ENCODE data around the gene DCTPP1. TPM values are rescaled to one million over a fixed set of nuclear protein-coding genes. Genes with fewer than 3 reads are reported as not detected.

The DCTPP1 gene
- total RNA-seq, 2 experiments from 2014 or later, result 89.3 to 102 TPM

DNA sequence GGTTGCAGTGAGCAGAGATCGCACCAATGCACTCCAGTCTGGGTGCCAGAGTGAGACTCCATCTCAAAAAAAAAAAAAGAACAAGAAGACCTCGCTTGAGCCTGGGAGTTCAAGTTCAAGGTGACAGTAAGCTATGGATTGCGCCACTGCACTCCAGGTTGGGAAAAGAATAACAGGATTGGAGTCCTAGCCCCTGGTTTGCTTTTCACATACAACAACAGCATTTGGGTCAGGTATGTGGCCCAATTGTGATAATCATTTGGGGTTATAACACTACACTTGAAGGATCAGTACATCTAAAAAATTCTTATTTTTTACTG, 19.2 kb upstream of the DCTPP1 start:
- Mint-ChIP-seq H3K27me3 (no peaks in the 10 kb centered on the region), H3K36me3 (ENCODE audit: low read depth) (peaks cover 11% of the 10 kb centered on the region), H3K4me3 (no peak overlapping the region), H3K4me1 (peaks cover 39% of the 10 kb centered on the region), H3K9me3 (ENCODE audit: low read depth) (peaks cover 2% of the 10 kb centered on the region), H3K27ac (no peak overlapping the region)
- ATAC-seq (no peak), DNase-seq (no peak)
- intact Hi-C loops (cut with DNase I, micrococcal nuclease), result loop anchor here in 1 of 2 experiments (1.0 kb wide), 3 partner anchors 23 to 149 kb away; partner anchors contain the start of gene ITGAL
- ChIA-PET POLR2A (no interaction called here), CTCF (interaction anchor here (0.6 to 5.4 kb wide), 25 partner anchors 8 to 282 kb away, joined by 3 to 27 read pairs (median 4); partner anchors contain the start of genes DCTPP1, ITGAL and ZNF764)

DNA sequence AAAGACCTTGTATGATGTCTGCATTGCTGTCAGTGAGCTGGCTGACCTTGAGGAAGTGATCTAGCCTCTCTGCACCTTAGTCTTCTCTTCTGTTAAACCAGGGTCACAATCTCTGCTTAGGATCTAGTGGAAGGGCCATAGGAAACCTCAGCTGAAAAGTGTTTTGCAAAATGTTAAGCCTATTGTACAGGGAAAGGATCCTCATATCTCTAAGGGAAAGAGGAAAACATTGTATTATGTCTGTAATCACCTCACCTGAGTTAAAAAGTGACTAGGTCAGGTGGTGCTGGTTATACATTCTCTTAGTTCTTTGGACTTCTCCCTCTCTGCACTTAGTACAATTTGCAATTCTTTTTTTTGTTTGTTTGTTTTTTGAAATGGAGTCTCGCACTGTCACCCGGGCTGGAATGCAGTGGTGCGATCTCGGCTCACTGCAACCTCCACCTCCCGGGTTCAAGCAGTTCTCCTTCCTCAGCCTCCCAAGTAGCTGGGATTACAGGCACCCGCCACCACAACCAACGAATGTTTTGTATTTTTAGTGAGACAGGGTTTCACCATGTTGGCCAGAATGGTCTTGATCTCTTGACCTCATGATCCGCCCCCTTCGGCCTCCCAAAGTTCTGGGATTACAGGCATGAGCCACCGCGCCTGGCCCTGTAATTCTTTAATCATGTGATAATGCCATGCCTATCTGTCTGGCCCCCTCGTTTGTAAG, 17.8 kb upstream of the DCTPP1 start:
- Mint-ChIP-seq H3K4me1 (peaks cover 46% of the 10 kb centered on the region), H3K27me3 (no peaks in the 10 kb centered on the region), H3K36me3 (ENCODE audit: low read depth) (peaks cover 23% of the 10 kb centered on the region), H3K9me3 (ENCODE audit: low read depth) (peaks cover 2% of the 10 kb centered on the region), H3K4me3 (no peak overlapping the region), H3K27ac (no peak overlapping the region)
- ChIA-PET POLR2A (no interaction called here), CTCF (interaction anchor here (0.5 to 5.4 kb wide), 8 partner anchors 10 to 280 kb away, joined by 3 to 26 read pairs (median 7); partner anchors contain the start of genes DCTPP1 and SRCAP)
- DNase-seq (no peak), ATAC-seq (no peak)
- intact Hi-C loops (cut with DNase I, micrococcal nuclease), result no loop called here

DNA sequence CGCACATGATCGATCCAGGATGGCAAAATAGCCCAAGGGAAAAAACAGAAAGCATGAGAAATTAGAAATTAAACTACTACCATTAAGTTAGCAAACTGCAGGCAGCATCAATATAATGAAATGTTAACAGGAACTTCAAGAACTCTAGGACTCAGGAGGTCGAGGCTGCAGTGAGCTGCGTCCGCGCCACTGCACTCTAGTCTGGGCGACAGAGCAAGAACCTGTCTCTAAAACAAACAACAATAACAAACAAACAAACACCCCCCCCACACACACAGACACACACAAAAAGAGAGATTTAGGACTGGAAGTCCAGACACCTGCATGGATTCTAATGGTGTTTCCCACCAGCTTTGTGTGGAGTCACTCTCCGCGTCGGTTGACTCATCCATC, 16.4 kb upstream of the DCTPP1 start:
- ChIA-PET CTCF (interaction anchor here (0.6 to 3.4 kb wide), 6 partner anchors 11 to 190 kb away, joined by 3 to 21 read pairs (median 6); partner anchors contain the start of genes DCTPP1, ZNF689 and ZNF747), POLR2A (interaction anchor here (0.8 kb wide), 1 partner anchor 27 kb away, joined by 3 read pairs; no protein-coding TSS in a partner anchor)
- ATAC-seq (no peak), DNase-seq (no peak)
- Mint-ChIP-seq H3K27ac (peak overlapping the region; percentile 93), H3K27me3 (no peaks in the 10 kb centered on the region), H3K4me3 (peak overlapping the region; percentile 86), H3K36me3 (ENCODE audit: low read depth) (peaks cover 23% of the 10 kb centered on the region), H3K9me3 (ENCODE audit: low read depth) (peaks cover 2% of the 10 kb centered on the region), H3K4me1 (peaks cover 40% of the 10 kb centered on the region)
- intact Hi-C loops (cut with DNase I, micrococcal nuclease), result no loop called here

DNA sequence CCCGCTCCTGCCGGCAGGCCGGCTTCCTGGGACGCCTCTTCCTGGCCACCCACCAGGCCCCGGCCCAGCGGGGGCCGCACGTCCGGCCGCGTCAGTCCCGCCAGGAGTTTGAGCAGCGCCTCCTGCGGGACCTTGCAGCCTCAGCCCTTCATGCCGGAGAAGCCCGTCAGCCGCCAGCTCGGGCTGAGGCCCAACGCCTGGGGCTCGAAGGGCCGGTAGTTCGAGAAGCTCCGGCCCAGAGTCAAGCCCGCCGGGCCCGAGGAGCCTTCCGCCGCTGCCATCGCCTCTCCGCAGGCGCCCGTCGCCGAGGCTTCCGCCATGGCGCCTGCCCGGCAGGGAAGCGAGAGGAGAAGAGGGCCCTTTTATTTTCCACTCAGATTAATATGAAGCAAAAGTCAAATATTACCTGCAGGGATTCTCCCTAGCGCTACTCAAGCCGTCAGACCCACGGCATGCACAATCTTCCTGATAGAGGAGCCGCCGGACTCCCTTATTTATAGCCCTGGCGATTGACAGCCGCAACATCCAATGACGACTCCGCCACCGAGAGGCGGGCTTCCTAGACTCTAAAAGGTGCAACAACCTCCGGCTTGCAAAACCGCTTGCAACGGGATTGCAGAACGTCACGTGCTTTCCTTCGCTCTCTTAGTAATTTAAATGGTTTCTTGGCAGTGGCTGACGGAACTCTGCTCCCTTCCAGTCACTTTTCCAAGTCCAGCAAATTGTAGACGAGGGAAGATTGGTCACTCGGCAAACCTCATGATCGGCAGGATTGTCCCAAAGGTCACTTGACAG, 15.8 kb upstream of the DCTPP1 start, which contains the start of gene SEPHS2:
SEPHS2 (minus strand) TSS at position 467 of the 795 bp plus-strand sequence; CDS start at position 320, 147 bp downstream.
- ChIA-PET POLR2A (interaction anchor here (0.8 to 1.0 kb wide), 2 partner anchors 28 to 153 kb away, joined by 3 read pairs; no protein-coding TSS in a partner anchor), CTCF (interaction anchor here (0.6 to 3.4 kb wide), 10 partner anchors 12 to 205 kb away, joined by 3 to 21 read pairs (median 4); partner anchors contain the start of genes DCTPP1, PRR14, ZNF689 and ZNF747)
- Mint-ChIP-seq H3K36me3 (ENCODE audit: low read depth) (peaks cover 23% of the 10 kb centered on the region), H3K4me3 (peak within 1 kb of the TSS; percentile 86), H3K27me3 (no peaks in the 10 kb centered on the region), H3K27ac (peak within 1 kb of the TSS; percentile 93), H3K4me1 (peaks cover 35% of the 10 kb centered on the region), H3K9me3 (ENCODE audit: low read depth) (peaks cover 2% of the 10 kb centered on the region)
- peak; percentile 98 for ATAC-seq
- intact Hi-C loops (cut with DNase I, micrococcal nuclease), result loop anchor here (1.0 kb wide), 2 partner anchors 15 to 27 kb away; partner anchors contain the start of genes DCTPP1 (in 2 of the 2) and ITGAL (in 2 of the 2)
- DNase-seq, result peak; percentile 98

DNA sequence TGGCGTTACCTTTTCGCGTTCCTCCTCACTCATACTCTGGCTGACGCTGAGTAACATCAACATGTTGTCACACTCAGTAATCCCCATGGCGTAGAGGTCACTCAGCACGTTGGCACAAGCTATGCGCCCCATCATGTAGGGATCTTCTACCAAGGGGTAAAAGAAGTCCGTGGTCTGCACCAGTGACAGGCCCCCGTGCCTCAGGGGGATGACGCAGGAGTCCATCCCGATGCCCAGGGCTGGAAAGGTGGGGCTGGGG, 15.2 kb upstream of the DCTPP1 start:
- Mint-ChIP-seq H3K4me3 (peak overlapping the region; percentile 86), H3K36me3 (ENCODE audit: low read depth) (peaks cover 23% of the 10 kb centered on the region), H3K4me1 (peaks cover 31% of the 10 kb centered on the region), H3K27ac (peak overlapping the region; percentile 83), H3K9me3 (ENCODE audit: low read depth) (peaks cover 2% of the 10 kb centered on the region), H3K27me3 (no peaks in the 10 kb centered on the region)
- intact Hi-C loops (cut with DNase I, micrococcal nuclease), result loop anchor here (1.0 kb wide), 2 partner anchors 15 to 27 kb away; partner anchors contain the start of genes DCTPP1 (in 2 of the 2) and ITGAL (in 2 of the 2)
- POLR2A ChIA-PET, result interaction anchor here (0.6 to 1.0 kb wide), 2 partner anchors 16 to 153 kb away, joined by 3 read pairs; partner anchors contain the start of gene DCTPP1
- peak; percentile 5 for ATAC-seq
- DNase-seq, result no peak
- CTCF ChIA-PET, result interaction anchor here (0.6 to 3.4 kb wide), 7 partner anchors 12 to 206 kb away, joined by 3 to 21 read pairs (median 9); partner anchors contain the start of genes DCTPP1, PRR14 and ZNF747

DNA sequence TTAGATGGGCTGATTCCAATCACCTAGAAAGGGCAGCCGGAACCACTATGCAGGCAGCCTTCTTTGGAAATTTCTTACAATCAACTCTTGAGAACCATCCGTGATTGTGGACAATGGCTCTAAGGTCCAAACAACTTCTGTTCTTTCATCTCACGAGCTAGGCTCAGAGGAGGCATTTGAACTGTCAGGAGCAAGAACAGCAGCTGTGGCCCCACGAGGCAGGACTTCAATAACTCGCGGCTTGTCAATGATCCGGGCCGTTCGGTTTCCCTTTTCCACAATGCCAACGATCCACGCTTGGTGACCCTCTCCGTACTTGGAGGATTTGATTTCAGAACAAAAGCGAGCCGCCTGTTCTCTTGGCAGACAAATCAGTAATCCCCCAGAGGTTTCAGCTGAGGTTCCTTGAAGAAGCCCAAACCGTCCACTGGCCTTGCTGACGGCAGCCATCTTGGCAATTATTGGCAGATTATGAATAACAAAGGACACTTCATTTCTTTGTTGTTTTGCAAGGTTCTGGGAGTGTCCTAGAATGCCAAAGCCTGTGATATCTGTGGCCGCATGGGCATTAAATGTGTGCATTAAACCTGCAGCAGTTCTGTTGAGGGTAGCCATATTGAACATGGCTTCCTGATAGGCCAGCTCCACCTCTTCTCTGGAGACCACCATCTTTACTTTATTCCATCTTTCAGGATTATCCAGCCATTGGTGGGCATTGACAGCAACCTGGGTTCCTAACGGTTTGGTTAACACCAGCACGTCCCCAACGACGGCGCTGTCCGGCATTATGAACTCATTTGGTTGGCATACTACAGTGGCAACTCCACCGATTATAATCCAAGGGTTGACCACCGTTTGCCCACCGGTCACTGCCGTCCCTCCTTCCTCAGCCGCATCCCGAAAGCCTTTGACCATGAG, 14.7 kb upstream of the DCTPP1 start:
- DNase-seq (no peak), ATAC-seq (no peak)
- intact Hi-C loops (cut with DNase I, micrococcal nuclease), result loop anchor here (1.0 kb wide), 2 partner anchors 14 to 28 kb away; partner anchors contain the start of genes DCTPP1 (in 2 of the 2) and ITGAL (in 2 of the 2)
- Mint-ChIP-seq H3K27ac (peak overlapping the region; percentile 83), H3K27me3 (no peaks in the 10 kb centered on the region), H3K9me3 (ENCODE audit: low read depth) (peaks cover 2% of the 10 kb centered on the region), H3K4me1 (peaks cover 30% of the 10 kb centered on the region), H3K4me3 (peak overlapping the region; percentile 86), H3K36me3 (ENCODE audit: low read depth) (peaks cover 23% of the 10 kb centered on the region)
- ChIA-PET POLR2A (interaction anchor here (0.6 to 1.0 kb wide), 3 partner anchors 15 to 154 kb away, joined by 3 read pairs; partner anchors contain the start of gene DCTPP1), CTCF (interaction anchor here (0.6 to 3.4 kb wide), 9 partner anchors 9 to 206 kb away, joined by 3 to 21 read pairs (median 5); partner anchors contain the start of genes DCTPP1, PRR14 and ZNF747)

DNA sequence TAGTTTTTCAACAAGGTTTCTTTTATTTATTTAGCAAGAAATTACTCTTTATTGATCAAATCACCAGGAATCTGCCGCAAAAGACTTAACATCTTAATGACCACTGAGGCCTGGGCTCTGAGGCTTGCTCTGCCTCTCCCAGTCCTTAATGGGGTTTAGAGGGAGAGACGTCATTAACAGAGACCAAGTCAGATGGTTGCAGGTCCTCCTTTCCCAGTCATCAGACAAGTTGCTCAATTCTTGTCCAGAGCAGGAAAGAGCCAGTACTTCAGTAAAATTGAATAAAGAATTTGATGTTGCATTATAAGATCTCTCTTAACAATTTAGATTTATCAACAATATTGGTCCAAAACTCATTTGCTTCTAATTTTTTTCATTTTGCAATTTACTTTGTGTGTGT, 13.8 kb upstream of the DCTPP1 start:
- Mint-ChIP-seq H3K36me3 (ENCODE audit: low read depth) (peaks cover 23% of the 10 kb centered on the region), H3K27ac (no peak overlapping the region), H3K9me3 (ENCODE audit: low read depth) (peaks cover 2% of the 10 kb centered on the region), H3K4me3 (peak overlapping the region; percentile 86), H3K4me1 (peaks cover 28% of the 10 kb centered on the region), H3K27me3 (no peaks in the 10 kb centered on the region)
- no peak for DNase-seq
- intact Hi-C loops (cut with DNase I, micrococcal nuclease), result no loop called here
- ChIA-PET POLR2A (no interaction called here), CTCF (interaction anchor here (1.1 to 3.4 kb wide), 4 partner anchors 10 to 172 kb away, joined by 4 to 10 read pairs (median 4); partner anchors contain the start of gene ZNF747)
- ATAC-seq, result no peak

DNA sequence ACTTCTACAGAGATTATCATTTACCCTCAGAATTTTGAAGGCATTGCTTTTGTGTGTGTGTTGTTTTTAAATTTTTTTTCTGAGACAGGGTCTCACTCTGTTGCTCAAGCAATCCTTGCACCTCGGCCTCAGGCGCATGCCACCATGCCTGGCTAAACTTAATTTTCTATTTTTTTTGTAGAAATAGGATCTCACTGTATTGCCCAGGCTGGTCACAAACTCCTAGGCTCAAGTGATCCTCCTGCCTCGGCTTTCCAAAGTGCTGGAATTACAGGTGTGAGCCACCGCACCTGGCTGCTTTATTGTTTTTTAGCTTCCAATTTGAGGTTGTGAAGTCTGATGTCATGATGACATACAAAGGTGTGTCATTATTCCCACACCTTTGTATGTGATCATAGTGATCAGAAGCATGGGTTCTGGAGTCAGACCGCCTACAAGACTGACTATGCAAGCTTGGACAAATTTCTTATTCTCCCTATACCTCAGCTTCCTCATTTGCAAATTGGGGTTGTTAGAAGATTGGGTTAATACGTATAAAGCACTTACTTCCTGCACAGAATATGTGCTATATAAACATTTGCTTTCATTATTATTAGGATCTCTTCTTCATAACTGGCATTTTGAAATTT, 10.0 kb upstream of the DCTPP1 start:
- H3K4me1 Mint-ChIP-seq, result peaks cover 31% of the 10 kb centered on the region
- H3K27me3 Mint-ChIP-seq, result no peaks in the 10 kb centered on the region
- ChIA-PET POLR2A (no interaction called here), CTCF (interaction anchor here (0.6 to 1.5 kb wide), 3 partner anchors 10 to 36 kb away, joined by 3 to 4 read pairs (median 3); partner anchors contain the start of gene DCTPP1)
- H3K9me3 Mint-ChIP-seq (ENCODE audit: low read depth), result no peaks in the 10 kb centered on the region
- no peak overlapping the region for H3K4me3 Mint-ChIP-seq
- H3K27ac Mint-ChIP-seq, result no peak overlapping the region
- H3K36me3 Mint-ChIP-seq (ENCODE audit: low read depth), result peaks cover 19% of the 10 kb centered on the region
- ATAC-seq (no peak), DNase-seq (no peak)
- intact Hi-C loops (cut with DNase I, micrococcal nuclease), result no loop called here

DNA sequence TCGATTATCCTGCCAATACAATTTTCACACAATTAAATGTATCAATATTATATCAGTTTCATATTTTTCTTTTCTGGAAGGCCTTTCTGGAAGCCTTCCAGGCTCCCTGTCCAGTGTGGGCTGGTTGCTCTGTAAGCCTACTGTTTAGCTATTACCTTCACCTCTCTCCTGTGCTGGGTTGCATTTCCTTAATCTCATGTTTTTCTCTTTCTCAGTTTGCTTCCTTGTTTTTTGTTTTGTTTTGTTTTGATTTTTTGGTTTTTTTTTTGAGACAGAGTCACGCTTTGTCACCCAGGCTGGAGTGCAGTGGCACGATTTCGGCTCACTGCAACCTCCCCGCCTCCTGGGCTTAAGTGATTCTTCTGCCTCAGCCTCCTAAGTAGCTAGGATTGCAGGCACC, 9.0 kb upstream of the DCTPP1 start:
- CTCF ChIA-PET, result interaction anchor here (0.7 to 1.1 kb wide), 3 partner anchors 9 to 135 kb away, joined by 3 to 4 read pairs (median 3); partner anchors contain the start of gene DCTPP1
- H3K36me3 Mint-ChIP-seq (ENCODE audit: low read depth), result peaks cover 9% of the 10 kb centered on the region
- ATAC-seq, result no peak
- intact Hi-C loops (cut with DNase I, micrococcal nuclease), result no loop called here
- no peaks in the 10 kb centered on the region for H3K27me3 Mint-ChIP-seq
- POLR2A ChIA-PET, result no interaction called here
- peaks cover 31% of the 10 kb centered on the region for H3K4me1 Mint-ChIP-seq
- H3K27ac Mint-ChIP-seq, result no peak overlapping the region
- no peaks in the 10 kb centered on the region for H3K9me3 Mint-ChIP-seq (ENCODE audit: low read depth)
- DNase-seq, result no peak
- peak overlapping the region; percentile 22 for H3K4me3 Mint-ChIP-seq

DNA sequence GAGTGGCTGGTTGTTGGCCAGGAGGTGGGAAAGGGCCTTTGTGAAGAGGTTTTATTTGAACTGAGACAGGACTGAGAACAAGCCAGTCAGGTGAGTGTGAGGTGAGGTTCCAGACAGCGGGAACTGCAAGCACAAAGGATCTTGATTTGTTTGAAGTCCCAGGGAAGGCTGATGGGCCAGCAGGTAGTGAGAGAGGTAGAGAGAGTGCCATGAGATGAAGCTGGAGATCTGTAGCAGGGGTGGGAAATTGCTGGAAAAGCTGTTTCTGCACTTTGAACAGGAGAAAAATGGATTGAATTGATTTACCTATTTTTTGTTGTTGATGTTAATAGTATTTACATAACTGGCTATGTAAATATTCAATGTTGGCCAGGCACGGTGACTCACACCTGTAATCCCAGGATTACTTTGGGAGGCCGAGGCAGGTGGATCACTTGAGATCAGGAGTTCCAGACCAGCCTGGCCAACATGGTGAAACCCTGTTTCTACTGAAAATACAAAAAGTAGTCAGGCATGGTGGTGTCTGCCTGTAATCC, 7.7 kb upstream of the DCTPP1 start:
- ATAC-seq (no peak), DNase-seq (no peak)
- Mint-ChIP-seq H3K9me3 (ENCODE audit: low read depth) (no peaks in the 10 kb centered on the region), H3K4me1 (peaks cover 25% of the 10 kb centered on the region), H3K27ac (no peak overlapping the region), H3K4me3 (no peak overlapping the region), H3K27me3 (no peaks in the 10 kb centered on the region), H3K36me3 (ENCODE audit: low read depth) (no peaks in the 10 kb centered on the region)
- ChIA-PET CTCF (interaction anchor here (1.7 to 2.1 kb wide), 2 partner anchors 11 to 161 kb away, joined by 5 to 9 read pairs; no protein-coding TSS in a partner anchor), POLR2A (no interaction called here)
- intact Hi-C loops (cut with DNase I, micrococcal nuclease), result no loop called here

Measured in activated CD4-positive, alpha-beta T cell treated with anti-CD3 and anti-CD28 coated beads for 36 hours (primary cell).